IPS-18c (cell line): ENCODE data around the gene EBPL.
"Not testable (repeated sequence)": the region's sequence is repeated elsewhere in the genome, so short reads cannot be mapped to it uniquely, and the experiment has no call there.

Experiments used
- H3K4me3 ChIP-seq: 2 replicates; pipeline ENCODE4 v1.7.0; 2013; ENCODE audit warnings: low read depth, mild to moderate bottlenecking, low read length, moderate library complexity; ENCODE audit not compliant: insufficient read depth
- H3K9me3 ChIP-seq: one replicate; pipeline ENCODE4 v1.6.1; 2013; ENCODE audit warnings: mild to moderate bottlenecking, low read length, moderate library complexity; ENCODE audit not compliant: control insufficient read depth, insufficient read depth

EBPL gene

GRCh38 chr13:49690995-49691784, at the start of gene EBPL:
EBPL (minus strand) TSS chr13:49691486; CDS start chr13:49691424, 62 bp downstream.
- Histone ChIP-seq H3K4me3 (peak within 1 kb of the TSS; percentile 59), H3K9me3 (no peaks in the 10 kb centered on the region)

- no peaks in the 10 kb centered on the region for H3K9me3 ChIP-seq
- H3K4me3 ChIP-seq: no peak overlapping the region
Measured at GRCh38 chr13:49740870-49741269, 49.6 kb upstream of the EBPL start.

GRCh38 chr13:49739498-49740187, 48.4 kb upstream of the EBPL start:
- Histone ChIP-seq H3K4me3 (no peak overlapping the region), H3K9me3 (no peaks in the 10 kb centered on the region)

GRCh38 chr13:49733181-49733951, 42.1 kb upstream of the EBPL start:
- H3K9me3 ChIP-seq: no peaks in the 10 kb centered on the region
- H3K4me3 ChIP-seq: no peak overlapping the region

- H3K9me3 ChIP-seq: no peaks in the 10 kb centered on the region
- H3K4me3 ChIP-seq: no peak overlapping the region
Measured at GRCh38 chr13:49731766-49732165, 40.5 kb upstream of the EBPL start.

- H3K9me3 ChIP-seq: no peaks in the 10 kb centered on the region
- no peak overlapping the region for H3K4me3 ChIP-seq
Measured at GRCh38 chr13:49716615-49717014, 25.3 kb upstream of the EBPL start.

GRCh38 chr13:49714757-49715156, 23.5 kb upstream of the EBPL start:
- H3K4me3 ChIP-seq: no peak overlapping the region
- no peaks in the 10 kb centered on the region for H3K9me3 ChIP-seq

- no peak overlapping the region for H3K4me3 ChIP-seq
- no peaks in the 10 kb centered on the region for H3K9me3 ChIP-seq
Measured at GRCh38 chr13:49711218-49711863, 20.1 kb upstream of the EBPL start.

GRCh38 chr13:49704264-49704663, 13.0 kb upstream of the EBPL start:
- H3K4me3 ChIP-seq, H3K9me3 ChIP-seq: not testable (repeated sequence)

- no peak overlapping the region for H3K4me3 ChIP-seq
- no peaks in the 10 kb centered on the region for H3K9me3 ChIP-seq
Measured at GRCh38 chr13:49701491-49701890, 10.2 kb upstream of the EBPL start.

- no peaks in the 10 kb centered on the region for H3K9me3 ChIP-seq
- H3K4me3 ChIP-seq: no peak overlapping the region
Measured at GRCh38 chr13:49697468-49697867, 6.2 kb upstream of the EBPL start.

GRCh38 chr13:49694446-49694845, 3.2 kb upstream of the EBPL start:
- Histone ChIP-seq H3K9me3 (no peaks in the 10 kb centered on the region), H3K4me3 (no peak overlapping the region)

- no peak overlapping the region for H3K4me3 ChIP-seq
- H3K9me3 ChIP-seq: no peaks in the 10 kb centered on the region
Measured at GRCh38 chr13:49693877-49694276, 2.6 kb upstream of the EBPL start.

GRCh38 chr13:49693191-49693733, 2.0 kb upstream of the EBPL start:
- no peaks in the 10 kb centered on the region for H3K9me3 ChIP-seq
- no peak overlapping the region for H3K4me3 ChIP-seq

GRCh38 chr13:49690133-49690994, 922 bp downstream of the EBPL start:
- no peaks in the 10 kb centered on the region for H3K9me3 ChIP-seq
- H3K4me3 ChIP-seq: peak overlapping the region; percentile 59

- peaks cover 2% of the 10 kb centered on the region for H3K9me3 ChIP-seq
- H3K4me3 ChIP-seq: no peak overlapping the region
Measured at GRCh38 chr13:49683489-49683888, 7.8 kb downstream of the EBPL start.
